Chondrocyte (in vitro differentiated cells): ENCODE measurements around the gene TUBA8. TPM values are rescaled to one million over a fixed set of nuclear protein-coding genes. Genes with fewer than 3 reads are reported as not detected.
"Not testable (repeated sequence)": the region's sequence is repeated elsewhere in the genome, so short reads cannot be mapped to it uniquely, and the experiment has no call there.

ENCODE experiments used
- DNase-seq: peaks from one replicate; pipeline ENCODE4 v3.0.0; 2021; ENCODE audit warnings: mixed read lengths, low spot score
- H3K27ac Mint-ChIP-seq: one replicate; pipeline ENCODE4 v1.8.0; 2021; ENCODE audit warnings: mild to moderate bottlenecking, moderate library complexity, mixed read lengths; ENCODE audit not compliant: unreplicated experiment
- H3K27me3 Mint-ChIP-seq: 2 replicates; pipeline ENCODE4 v1.8.0; 2021; ENCODE audit warnings: low read depth, mixed read lengths
- H3K36me3 Mint-ChIP-seq: 2 replicates; pipeline ENCODE4 v1.8.0; 2021; ENCODE audit warnings: low read depth, mixed read lengths
- H3K4me1 Mint-ChIP-seq: 2 replicates; pipeline ENCODE4 v1.8.0; 2021; ENCODE audit warnings: low read depth, mild to moderate bottlenecking, mixed read lengths
- H3K4me3 Mint-ChIP-seq: one replicate; pipeline ENCODE4 v1.8.0; 2021; ENCODE audit warnings: mild to moderate bottlenecking, moderate library complexity, mixed read lengths; ENCODE audit not compliant: unreplicated experiment
- H3K9me3 Mint-ChIP-seq: 2 replicates; pipeline ENCODE4 v1.8.0; 2021; ENCODE audit warnings: low read depth, mixed read lengths
- CTCF ChIP-seq: fragments of 200-600 bp; sonication (generic); IDR thresholded peaks from 2 replicates; pipeline ENCODE4 v1.5.0; 2021; ENCODE audit warnings: antibody characterized with exemption, mild to moderate bottlenecking, moderate library complexity
- total RNA-seq: library from RNA; stranded (reverse); gene quantifications from 3 replicates; pipeline ENCODE4 v1.2.1, GENCODE V29; 2021

The TUBA8 gene
- total RNA-seq, 1 donor from 2014 or later: 1.2 TPM

DNA sequence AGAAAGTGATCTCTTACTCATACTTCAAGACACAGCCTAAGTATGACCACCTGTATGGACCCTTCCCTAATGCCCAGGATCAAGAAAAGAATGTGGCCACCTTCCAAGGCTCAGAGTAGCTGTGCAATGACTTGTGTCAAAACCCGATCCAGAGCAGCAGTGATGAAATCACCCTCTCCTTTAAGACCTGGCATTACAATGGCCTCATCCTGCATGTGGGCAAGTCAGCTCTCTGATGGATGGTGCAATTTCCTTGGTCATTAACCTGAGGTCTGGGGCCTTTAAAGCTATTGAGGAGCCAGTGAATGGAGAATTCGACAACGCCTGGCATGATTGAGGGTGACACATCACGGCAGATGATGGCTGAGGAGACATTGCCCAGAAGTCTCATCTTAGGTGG is 9.1 kb upstream of the TUBA8 start:
- TF ChIP-seq CTCF: no peak
- Mint-ChIP-seq H3K27me3 (no peaks in the 10 kb centered on the region), H3K4me1 (peaks cover 3% of the 10 kb centered on the region), H3K27ac (no peak overlapping the region), H3K36me3 (peaks cover 10% of the 10 kb centered on the region), H3K4me3 (no peak overlapping the region), H3K9me3 (peaks cover 2% of the 10 kb centered on the region)
- DNase-seq: no peak

DNA sequence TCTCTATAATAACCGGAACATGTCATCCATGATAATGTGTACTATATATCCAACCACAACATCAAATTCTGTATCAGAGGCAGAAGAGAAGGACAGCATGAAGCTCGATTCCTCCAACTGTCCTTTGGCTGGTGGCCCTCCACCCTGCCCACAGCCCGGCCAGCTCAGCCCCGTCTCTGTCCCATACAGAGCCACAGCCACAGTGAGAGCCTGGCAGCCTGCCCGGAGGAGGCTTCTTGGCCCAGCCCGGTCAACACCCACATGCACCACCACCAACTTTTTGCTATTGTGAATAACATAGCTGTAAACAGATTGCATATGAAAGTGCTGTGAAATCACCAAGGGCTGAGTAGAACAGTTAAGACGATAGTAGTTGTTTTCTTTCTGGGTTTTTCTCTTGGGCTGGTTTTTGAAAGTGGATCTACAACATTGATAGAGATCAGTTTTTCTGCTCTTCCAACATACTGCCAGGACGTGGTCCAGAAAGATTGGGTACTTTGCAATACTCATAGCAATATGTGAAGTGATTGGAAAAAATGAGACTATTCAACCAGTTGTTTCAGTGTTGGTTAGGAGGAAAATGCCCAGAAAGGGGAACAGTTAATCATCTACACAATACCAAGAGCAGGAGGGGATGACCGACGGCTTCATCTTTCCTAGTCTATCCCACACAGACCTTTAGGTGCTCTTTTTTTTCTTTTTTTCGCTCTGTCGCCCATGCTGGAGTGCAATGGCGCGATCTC is 6.9 kb upstream of the TUBA8 start:
- Mint-ChIP-seq H3K27me3 (no peaks in the 10 kb centered on the region), H3K27ac (no peak overlapping the region), H3K9me3 (peaks cover 3% of the 10 kb centered on the region), H3K4me1 (peaks cover 3% of the 10 kb centered on the region), H3K36me3 (peaks cover 10% of the 10 kb centered on the region), H3K4me3 (no peak overlapping the region)
- DNase-seq: no peak
- TF ChIP-seq CTCF: no peak

DNA sequence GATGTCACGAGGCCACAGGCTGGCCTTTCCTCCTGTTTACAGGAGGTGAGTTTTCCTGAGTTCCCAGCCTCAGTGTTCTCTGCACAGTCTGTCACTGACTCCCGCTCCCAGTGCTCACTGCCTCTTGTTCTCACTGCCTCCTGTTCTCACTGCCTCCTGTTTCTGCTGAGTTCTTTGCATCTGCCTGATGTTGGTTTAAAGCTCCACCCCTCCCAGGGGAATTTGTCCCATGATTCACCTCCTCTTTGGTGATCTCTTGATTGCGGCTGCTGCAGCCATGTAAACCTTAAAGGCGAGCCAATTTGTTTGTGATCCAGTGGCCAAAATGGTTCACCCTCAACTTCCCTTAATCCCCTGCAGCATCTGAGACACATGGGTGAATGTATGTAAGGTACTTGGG is 6.0 kb upstream of the TUBA8 start:
- DNase-seq: no peak
- no peak overlapping the region for H3K27ac Mint-ChIP-seq
- H3K4me3 Mint-ChIP-seq: no peak overlapping the region
- H3K27me3 Mint-ChIP-seq: peaks cover under 1% of the 10 kb centered on the region
- peaks cover 3% of the 10 kb centered on the region for H3K9me3 Mint-ChIP-seq
- H3K4me1 Mint-ChIP-seq: peaks cover 4% of the 10 kb centered on the region
- no peak for TF ChIP-seq CTCF
- peaks cover 10% of the 10 kb centered on the region for H3K36me3 Mint-ChIP-seq

DNA sequence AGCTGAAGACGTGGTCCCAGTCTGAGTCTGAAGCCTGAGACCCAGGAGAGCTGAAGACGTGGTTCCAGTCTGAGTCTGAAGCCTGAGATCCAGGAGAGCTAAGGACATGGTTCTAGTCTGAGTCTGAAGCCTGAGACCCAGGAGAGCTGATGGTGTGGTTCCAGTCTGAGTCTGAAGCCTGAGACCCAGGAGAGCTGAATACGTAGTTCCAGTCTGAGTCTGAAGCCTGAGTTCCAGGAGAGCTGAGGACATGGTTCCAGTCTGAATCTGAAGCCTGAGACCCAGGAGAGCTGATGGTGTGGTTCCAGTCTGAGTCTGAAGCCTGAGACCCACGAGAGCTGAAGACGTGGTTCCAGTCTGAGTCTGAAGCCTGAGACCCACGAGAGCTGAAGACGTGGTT is 4.6 kb upstream of the TUBA8 start:
- H3K4me3 Mint-ChIP-seq, H3K27me3 Mint-ChIP-seq, DNase-seq, H3K36me3 Mint-ChIP-seq, H3K9me3 Mint-ChIP-seq, H3K27ac Mint-ChIP-seq: not testable (repeated sequence)
- H3K4me1 Mint-ChIP-seq: peaks cover 15% of the 10 kb centered on the region

DNA sequence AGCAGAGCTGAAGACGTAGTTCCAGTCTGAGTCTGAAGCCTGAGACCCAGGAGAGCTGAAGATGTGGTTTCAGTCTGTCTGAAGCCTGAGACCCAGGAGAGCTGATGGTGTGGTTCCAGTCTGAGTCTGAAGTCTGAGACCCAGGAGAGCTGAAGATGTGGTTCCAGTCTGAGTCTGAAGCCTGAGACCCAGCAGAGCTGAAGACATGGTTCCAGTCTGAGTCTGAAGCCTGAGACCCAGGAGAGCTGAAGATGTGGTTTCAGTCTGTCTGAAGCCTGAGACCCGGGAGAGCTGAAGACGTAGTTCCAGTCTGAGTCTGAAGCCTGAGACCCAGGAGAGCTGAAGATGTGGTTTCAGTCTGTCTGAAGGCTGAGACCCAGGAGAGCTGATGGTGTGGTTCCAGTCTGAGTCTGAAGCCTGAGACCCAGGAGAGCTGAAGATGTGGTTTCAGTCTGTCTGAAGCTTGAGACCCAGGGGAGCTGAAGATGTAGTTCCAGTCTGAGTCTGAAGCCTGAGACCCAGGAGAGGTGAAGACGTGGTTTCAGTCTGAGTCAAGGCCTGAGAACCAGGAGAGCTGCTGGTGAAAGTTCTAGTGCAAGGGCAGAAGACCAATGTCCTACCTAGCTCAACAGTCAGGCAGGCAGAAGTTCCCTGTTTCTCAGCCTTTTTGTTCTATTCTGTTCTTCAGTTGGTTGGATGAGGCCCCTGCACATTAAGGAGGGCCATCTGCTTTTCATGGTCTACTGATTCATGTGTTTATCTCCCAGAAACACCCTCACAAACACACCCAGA is 3.9 kb upstream of the TUBA8 start:
- H3K36me3 Mint-ChIP-seq, H3K27ac Mint-ChIP-seq, H3K4me3 Mint-ChIP-seq, H3K9me3 Mint-ChIP-seq, H3K27me3 Mint-ChIP-seq, DNase-seq: not testable (repeated sequence)
- peaks cover 15% of the 10 kb centered on the region for H3K4me1 Mint-ChIP-seq

GRCh38 chr22:18108187-18108586 is 2.4 kb upstream of the TUBA8 start:
- Mint-ChIP-seq H3K27me3 (peaks cover 5% of the 10 kb centered on the region), H3K9me3 (peaks cover 3% of the 10 kb centered on the region), H3K4me1 (peaks cover 15% of the 10 kb centered on the region), H3K36me3 (peaks cover 7% of the 10 kb centered on the region), H3K27ac (no peak overlapping the region), H3K4me3 (no peak overlapping the region)
- DNase-seq: no peak
- TF ChIP-seq CTCF: no peak
